Activated CD4-positive, alpha-beta T cell treated with anti-CD3 and anti-CD28 coated beads, Interleukin-2, amount 50 U/mL, for 4 hours (primary cell): Measurements from ENCODE around the gene TSC22D1.
A peak's percentile ranks its signal among the peaks of the same experiment; 100 is the strongest.
"Not testable (repeated sequence)": the region's sequence is repeated elsewhere in the genome, so short reads cannot be mapped to it uniquely, and the experiment has no call there.

Source experiments
- DNase-seq, 2 experiments: peaks; one replicate each; pipeline ENCODE4 v3.0.0-alpha.2; 2020

Gene TSC22D1

GRCh38 chr13:44575741-44576350 lies at the start of gene TSC22D1:
Gene TSC22D1, minus strand, starts transcription at chr13:44576330. Its CDS starts 256 bp downstream, at chr13:44576074.
- DNase-seq: peak; percentile 70 to 73

DNA sequence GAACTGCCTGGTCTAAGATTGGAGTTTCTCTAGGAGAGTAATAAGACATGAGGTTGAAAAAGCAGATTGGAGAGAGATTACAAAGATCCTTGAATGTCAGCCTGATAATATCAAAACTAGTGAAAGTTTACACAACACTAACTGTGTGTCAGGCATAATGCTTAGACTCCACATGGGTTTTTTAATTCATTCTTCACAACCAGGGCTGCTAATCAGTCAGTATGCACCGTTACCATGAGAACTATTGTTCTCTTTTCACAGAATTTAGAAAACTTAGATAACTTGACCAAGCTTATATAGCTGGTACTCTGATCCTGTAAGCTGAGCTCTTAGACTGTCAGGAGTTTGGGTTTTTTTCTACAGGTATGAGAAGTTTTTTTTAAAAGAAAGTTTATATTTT lies 46.6 kb upstream of the TSC22D1 start:
- no peak for DNase-seq

GRCh38 chr13:44622261-44622660 lies 46.1 kb upstream of the TSC22D1 start:
- DNase-seq: no peak

DNA sequence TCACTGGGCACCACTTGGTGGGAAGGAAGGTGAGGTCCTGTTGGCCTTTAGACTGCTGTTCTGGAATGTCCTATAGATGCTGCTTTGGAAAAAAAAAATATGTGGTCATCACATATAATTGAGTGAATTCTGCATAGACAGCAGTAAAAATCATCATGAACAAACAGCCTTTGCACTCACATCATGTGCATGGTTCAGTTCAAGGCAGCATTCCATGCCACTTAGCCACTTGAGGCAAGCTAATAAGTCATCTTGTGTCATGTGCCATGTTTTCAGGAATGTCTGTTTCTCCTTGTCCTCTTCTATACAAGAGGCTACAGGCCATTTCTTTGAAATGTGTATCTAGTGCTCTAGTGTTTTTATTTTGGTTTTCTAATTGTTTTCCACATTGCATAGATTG lies 43.9 kb upstream of the TSC22D1 start:
- no peak for DNase-seq

- no peak for DNase-seq
These were observed 43.5 kb upstream of the TSC22D1 start for GRCh38 chr13:44619651-44620050.

GRCh38 chr13:44618326-44618725 lies 42.2 kb upstream of the TSC22D1 start:
- no peak for DNase-seq

- no peak for DNase-seq
These were observed 41.5 kb upstream of the TSC22D1 start for GRCh38 chr13:44617648-44618047.

DNA sequence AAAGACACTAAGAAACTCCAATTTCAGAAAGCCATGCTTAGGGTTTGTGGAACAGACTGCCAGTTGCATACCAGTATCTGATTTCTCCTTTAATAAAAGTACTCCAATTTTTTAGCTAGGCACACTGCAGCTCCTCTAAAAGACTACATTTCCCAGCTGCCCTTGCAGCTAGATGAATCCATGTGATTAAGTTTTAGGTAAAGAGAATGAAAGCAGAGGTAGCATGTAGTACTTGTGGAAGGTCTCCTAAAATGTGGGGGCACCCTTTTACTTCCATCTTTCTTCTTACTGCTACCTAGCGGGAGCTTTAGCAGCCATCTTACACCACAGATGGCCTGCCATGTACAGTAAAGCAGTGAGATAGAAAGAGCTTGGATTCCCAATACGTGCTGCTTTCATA lies 33.0 kb upstream of the TSC22D1 start:
- no peak for DNase-seq

DNA sequence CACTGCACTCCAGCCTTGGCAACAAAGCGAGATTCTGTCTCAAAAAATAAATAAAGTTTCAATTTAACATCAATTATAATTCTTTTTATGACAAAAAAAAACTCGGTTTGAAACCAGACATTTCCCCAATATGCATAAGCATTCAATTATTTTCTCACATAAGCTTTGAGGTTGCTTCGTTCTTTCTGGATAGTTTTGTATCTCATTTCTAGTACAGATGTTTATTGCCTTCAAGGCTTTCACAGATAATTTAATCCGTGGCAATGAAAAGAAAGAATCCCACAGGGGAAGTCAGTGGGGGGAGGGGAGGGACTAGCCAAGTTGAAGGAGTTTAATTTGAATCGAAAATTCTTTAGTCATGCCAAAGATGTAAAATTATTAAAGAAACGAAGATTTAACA lies 29.6 kb upstream of the TSC22D1 start:
- no peak for DNase-seq

- DNase-seq: no peak
These were observed 29.1 kb upstream of the TSC22D1 start for GRCh38 chr13:44605275-44605674.

- DNase-seq: no peak
These were observed 25.5 kb upstream of the TSC22D1 start for GRCh38 chr13:44601586-44601985.

DNA sequence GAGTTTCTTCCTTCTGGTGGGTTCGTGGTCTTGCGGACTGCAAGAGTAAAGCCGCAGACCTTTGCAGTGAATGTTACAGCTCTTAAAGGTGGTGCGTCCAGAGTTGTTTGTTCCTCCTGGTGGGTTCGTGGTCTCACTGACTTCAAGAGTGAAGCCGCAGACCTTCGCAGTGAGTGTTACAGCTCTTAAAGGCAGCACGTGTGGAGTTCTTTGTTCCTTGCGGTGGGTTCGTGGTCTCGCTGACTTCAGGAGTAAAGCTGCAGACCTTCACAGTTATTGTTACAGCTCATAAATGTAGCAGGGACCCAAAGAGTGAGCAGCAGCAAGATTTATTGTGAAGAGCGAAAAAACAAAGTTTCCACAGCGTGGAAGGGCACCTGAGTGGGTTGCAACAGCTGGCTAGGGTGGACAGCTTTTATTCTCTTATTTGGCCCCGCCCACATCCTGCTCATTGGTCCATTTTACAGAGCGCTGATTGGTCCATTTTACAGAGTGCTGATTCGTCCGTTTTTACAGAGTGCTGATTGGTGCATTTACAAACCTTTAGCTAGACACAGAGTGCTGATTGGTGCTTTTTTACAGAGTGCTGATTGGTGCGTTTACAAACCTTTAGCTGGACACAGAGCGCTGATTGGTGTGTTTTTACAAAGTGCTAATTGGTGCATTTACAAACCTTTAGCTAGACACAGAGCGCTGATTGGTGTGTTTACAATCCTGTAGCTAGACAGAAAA lies 17.9 kb upstream of the TSC22D1 start:
- not testable (repeated sequence) for DNase-seq

- DNase-seq: no peak
These were observed 16.2 kb upstream of the TSC22D1 start for GRCh38 chr13:44592216-44592847.

- DNase-seq: no peak
These were observed 15.2 kb upstream of the TSC22D1 start for GRCh38 chr13:44591316-44591715.

DNA sequence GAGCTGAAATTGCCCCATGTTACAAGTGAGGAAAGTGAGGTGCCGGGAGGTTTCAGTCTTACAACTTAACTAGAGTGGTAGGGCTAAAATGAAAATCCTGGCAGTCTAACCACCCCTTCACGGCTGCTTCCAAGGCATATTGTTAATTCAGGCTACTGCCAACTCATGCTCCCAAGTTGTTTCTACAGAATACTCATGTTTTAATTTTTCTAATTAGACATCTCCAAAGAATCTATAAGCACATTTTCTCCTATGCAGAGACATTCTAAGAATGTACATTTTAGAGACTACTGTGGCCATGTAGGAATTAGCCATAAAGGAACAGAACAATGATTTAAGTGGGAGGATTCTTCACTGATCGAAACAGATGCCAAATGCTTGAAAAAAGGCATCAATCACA lies 7.0 kb upstream of the TSC22D1 start:
- DNase-seq: no peak

GRCh38 chr13:44578067-44578400 lies 1.9 kb upstream of the TSC22D1 start:
- no peak for DNase-seq

DNA sequence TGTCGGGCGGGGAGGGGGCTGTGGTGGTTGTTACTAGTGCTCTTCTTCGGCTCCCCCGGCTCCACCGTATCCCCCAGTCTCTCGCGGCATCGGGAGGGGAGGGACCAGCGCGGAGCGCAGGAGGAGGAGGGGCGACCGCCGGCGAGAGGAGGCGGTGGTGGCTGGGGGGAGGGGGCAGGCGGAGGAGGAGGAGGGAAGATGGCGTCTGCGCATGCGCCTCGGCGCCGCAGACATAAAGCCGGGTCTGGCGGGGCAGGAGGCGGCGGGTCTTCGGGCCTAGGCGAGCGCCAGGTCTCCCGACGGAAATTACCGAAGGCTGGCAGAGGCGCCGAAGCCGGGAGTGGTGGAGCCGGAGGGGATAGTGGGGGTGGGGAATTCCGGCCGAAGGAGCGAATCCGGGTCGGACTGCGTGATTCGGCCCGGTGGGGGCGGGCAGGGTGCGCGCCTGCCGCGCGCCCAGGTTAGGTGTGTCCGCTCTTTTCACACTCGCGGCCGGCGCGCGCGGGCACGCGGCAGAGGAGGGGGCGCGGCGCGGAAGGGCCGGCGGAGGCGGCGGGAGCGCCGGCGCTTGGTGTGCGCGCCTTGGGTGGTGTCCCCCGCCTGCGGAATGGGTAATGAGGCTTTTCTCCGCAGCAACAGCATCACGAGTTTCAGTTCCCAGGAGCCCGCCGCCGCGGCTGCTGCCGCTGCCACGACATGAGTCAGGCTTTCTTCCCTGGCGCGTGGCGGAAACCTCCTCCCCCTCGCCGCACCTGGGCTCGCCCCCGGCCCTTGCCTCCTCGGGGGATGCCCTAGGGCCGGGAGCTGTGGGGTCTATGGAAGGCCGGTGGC lies 1.3 kb upstream of the TSC22D1 start:
- DNase-seq: peak; percentile 96

DNA sequence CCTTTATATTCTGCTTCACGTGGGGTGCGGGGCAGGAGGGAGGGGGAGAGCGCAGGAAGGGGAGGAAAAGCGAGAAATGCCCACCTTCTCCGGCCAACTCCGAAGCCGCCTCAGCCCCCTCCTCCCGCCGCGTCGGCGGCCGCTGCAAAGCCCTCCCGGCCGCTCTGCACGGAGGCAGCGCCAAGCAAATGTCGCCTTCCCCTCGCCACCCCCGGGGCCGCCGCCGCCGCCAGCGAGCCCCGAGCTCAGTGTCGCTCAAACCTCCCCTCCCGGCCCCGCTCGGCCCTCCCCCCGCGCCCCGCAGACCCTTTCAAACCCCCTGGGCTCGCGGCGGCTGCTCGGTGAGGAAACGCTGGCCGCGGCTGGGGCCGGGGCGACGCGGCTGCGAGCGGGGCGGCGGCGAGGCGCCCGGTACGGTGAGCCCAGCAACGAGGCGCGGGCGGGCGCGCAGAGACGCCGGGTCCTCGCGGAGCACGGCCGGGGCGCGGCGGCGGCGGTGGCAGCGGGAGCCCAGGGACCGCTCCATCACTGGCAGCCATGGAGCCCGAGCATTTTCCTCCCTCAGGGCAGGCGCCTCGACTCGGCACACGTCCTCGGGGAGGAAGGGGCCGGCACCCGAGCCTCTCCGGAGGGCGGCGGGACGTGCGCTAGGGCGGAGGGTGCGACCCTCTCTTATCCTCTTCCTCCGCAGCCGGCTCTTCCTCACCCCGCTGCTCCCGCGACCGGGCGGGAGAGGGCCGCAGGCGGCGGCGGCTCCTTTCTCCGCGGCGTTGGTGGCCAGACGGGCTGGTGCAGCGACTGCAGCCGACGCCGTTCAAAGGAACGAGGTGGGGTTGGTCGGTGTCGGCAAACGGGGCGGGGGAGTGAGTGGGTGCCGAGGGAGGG lies 463 bp upstream of the TSC22D1 start:
- peak; percentile 16 to 26 for DNase-seq

- DNase-seq: no peak
These were observed 1.1 kb downstream of the TSC22D1 start for GRCh38 chr13:44575035-44575434.

GRCh38 chr13:44574466-44574855 lies 1.7 kb downstream of the TSC22D1 start:
- DNase-seq: no peak

- DNase-seq: no peak
These were observed 2.2 kb downstream of the TSC22D1 start for GRCh38 chr13:44573790-44574465.

GRCh38 chr13:44573071-44573470 lies 3.1 kb downstream of the TSC22D1 start:
- no peak for DNase-seq
